AML-193 (cell line): ENCODE results near the gene PRMT7.

Source experiments
- DNase-seq, 2 experiments: peaks; one replicate each; lab custom pipeline; 2025; lab: John Stamatoyannopoulos, UW

PRMT7 gene

DNA sequence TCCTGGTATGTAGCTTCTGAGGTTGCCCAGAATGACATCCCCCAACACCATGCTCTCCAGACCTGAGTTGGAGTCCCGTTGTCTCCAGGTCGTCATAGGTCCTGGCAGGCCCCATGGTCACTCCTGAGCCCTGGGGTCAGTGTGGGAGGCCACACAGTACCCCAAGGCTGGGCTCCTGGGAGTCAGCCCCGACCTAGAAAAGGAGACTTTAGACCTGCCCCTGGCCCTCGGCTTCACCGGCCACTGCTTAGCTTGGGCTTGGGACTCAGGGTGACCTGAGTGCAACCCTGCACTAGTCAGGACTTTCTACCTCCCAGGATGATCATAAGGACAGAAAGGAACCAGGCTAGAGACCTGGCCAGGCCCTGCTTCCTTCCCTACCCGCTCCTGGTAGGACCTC, 65.8 kb downstream of the PRMT7 start:
- no peak for DNase-seq

- DNase-seq = no peak
These were observed 66.4 kb downstream of the PRMT7 start for GRCh38 chr16:68377221-68377620.

DNA sequence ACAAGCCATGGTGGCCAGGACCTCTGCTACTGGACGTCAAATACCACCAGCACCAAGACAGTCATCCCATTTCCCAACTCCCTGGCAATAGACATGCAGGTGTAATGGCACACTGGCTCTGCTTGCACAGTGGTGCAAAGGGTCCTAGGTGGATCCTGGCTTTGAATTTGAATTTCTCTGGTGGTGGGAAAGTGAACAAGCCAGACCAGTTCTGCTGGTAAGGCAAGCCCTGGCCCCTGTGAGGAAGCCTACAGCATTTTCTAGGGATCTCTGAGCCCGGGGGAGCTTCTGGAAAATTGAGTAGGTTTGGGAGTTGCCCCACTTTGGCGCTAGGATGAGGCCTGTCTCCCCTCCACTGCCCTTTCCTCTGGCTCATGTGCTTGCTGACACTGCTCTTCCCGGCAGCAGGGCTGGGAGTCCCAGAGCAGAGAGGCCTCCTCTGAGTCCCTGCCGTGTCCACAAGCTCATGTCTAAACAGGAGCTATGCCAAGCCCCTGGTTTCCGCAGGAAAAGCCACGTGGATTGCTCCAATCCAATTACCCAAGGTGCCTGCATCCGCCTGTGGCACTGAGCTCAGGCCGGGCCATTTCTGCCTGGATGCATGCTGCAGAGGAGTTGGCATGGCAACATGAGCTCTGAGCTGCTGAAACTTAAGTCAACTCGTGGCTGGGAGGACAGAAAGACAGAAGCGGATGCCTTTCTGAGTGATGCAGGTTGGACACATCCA, 67.0 kb downstream of the PRMT7 start:
- no peak for DNase-seq

DNA sequence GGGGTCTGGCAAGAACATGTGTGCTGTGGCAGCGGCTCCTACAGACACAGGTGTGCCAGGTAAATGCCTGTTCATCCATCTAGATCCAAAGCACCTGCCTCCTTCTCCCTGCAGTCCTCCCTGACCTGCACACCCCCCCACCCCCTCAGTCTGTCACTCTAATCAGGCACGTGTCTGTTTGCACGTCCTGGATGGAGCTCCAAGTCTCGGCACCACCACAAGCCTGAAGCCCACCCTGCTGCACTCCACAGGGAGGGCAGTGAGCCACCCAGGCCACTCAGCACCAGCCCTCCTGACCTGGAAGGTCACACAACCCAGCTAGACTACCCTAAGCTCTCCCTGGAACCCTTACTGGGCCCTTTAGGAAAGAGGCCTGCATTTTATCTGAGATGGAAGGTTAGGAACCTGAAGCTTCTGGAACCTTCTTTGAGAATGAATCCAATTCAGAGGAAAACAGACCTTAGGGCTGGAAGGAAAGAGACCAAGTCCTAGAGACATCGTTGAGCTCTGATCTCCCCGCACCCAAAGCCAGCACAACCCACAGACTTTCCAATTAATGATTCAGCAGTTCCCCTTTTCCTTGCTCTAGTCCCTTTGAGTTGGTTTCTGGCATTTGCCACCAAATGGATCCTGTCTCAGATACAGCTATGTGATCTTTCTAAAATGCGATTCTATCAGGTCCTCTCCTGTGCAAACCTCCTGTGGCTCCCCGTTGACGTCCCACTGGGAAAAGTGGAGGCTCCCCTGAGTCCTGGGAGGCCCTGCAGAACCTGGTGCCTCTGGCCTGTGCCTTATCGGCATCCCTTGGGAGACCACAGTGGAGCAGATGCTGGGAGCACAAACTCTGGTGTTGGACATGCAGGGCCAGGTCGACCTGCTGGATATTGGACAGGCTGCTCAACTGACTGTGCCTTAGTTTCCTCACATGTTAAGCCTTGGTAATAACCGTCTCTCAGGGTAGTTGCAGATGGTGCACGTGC, 67.9 kb downstream of the PRMT7 start:
- peak; percentile 6 to 28 for DNase-seq

GRCh38 chr16:68379472-68380347, 68.9 kb downstream of the PRMT7 start:
- DNase-seq = no peak

DNA sequence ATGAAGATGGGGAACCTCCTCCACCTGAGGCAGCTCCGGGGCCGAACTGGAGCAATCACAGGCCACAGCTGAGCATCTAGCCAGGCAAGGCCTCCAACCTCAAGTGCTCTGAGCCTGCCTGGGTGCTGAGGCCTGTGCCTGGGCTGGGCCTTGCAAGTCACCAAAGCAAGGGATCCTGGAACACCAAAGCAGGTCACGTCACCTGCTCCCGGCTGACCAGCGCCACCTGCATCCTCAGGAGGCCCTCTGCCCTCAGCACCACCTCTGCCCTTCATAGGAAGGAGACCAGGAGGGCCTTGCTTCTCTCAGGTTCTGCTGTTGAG, 69.5 kb downstream of the PRMT7 start:
- no peak for DNase-seq

GRCh38 chr16:68380676-68381362, 70.0 kb downstream of the PRMT7 start:
- DNase-seq = no peak

GRCh38 chr16:68381363-68381724, 70.5 kb downstream of the PRMT7 start:
- no peak for DNase-seq

- peak in 1 of 2 experiments; percentile 6 for DNase-seq
These were observed 71.5 kb downstream of the PRMT7 start for GRCh38 chr16:68382296-68382718.

DNA sequence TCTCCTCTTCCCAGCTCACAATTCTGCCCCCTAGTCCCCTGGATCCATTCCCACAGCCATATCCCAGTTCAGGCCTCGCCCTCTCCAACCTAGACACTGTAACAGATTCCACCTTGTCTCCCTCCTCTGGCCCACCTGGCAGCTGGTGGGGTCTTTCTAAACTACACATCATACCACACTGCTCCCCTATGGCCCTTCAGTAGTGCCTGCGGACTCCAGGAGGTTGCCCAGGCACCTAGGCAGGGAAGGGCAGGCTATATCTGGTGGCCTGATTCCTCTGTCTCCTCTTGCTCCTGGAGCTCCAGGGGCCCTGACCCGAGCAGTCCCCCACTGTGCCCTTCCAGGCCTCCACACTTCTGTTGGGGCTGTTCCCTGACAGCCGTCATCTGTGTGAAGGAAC, 73.0 kb downstream of the PRMT7 start:
- DNase-seq = no peak

GRCh38 chr16:68384288-68385161, 73.7 kb downstream of the PRMT7 start:
- no peak for DNase-seq

GRCh38 chr16:68385371-68385770, 74.6 kb downstream of the PRMT7 start:
- DNase-seq = no peak

GRCh38 chr16:68386628-68387027, 75.8 kb downstream of the PRMT7 start:
- DNase-seq = no peak

DNA sequence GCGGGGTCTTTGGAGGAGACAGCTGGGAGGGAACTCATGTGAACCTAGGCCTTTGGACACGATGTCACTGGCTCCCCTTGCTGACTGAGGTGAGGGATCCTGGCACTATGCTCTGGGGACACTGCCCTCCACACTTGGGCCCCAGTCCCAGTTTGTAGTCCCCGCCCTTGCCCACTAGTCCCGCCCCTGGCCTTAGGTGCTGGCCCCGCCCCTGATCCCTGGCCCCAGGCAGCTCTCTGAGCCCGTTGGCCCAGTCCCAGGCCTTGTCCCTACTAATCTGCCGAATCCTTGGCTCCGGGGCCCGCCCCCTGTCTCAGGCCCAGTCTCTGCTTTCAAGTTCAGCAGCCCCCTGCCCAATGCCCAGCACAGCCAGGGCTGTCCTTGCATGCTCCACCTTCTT, 76.5 kb downstream of the PRMT7 start:
- DNase-seq = no peak

DNA sequence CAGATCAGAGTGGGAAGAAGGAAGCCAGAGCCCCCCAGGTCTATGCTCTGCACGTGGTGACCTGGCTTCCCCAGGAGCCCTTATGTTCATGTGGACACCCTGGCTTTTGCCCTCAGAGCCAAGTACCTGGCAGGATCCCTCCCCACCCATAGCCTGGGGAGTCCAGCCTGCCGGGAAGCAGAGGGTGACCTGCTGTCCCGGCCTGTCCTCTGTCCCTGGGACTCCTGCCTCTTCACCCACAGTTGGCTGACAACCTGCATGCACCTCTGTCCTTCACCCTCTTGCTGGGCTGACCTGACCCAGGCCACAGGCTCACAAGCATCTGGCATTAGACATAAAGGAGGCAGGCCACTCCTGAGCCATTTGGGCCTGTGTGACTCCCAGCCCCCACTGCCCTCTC, 77.3 kb downstream of the PRMT7 start:
- DNase-seq = no peak

GRCh38 chr16:68389006-68389405, 78.2 kb downstream of the PRMT7 start:
- DNase-seq = no peak

DNA sequence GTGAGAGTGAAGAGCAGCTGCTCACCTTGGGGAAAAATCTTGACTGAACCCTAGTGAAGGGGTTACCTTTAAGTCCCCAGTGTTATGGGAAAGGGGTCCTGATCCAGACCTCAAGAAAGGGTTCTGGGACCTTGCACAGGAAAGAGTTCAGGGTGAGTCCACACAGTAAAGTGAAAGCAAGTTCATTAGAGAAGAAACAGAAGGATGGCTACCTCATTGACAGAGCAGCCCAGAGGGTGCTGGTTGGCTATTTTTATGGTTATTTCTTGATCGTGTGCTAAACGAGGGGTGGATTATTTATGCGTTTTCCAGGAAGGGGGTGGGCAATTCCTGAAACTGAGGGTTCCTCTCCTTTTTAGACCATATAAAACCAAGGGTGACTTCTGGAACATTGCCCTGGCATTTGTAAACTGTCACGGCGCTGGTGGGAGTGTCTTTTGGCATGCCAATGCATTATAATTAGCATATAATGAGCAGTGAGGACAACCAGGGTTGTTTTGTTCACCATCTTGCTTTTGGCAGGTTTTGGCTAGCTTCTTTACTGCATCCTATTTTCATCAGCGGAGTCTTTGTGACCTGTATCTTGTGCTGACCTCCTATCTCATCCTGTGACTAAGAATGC, 79.0 kb downstream of the PRMT7 start:
- no peak for DNase-seq

DNA sequence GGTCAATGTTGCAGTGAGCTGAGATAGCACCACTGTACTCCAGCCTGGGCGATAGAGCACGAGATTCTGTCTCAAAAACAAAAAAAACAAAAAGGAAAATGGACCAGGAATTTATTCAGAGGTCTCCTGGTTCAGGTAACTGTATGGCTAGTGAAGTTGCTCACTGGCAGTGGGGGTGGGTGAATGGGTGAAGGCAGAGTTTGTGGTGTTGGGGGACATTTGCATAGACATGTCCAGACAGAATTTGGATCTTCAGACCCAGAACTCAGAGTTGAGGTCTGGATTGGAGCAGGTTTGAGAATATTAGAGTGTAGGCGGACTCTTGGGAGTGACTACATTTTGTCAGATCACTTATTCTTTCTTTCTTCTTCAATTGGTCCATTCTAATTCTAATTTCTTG, 82.5 kb downstream of the PRMT7 start:
- no peak for DNase-seq

DNA sequence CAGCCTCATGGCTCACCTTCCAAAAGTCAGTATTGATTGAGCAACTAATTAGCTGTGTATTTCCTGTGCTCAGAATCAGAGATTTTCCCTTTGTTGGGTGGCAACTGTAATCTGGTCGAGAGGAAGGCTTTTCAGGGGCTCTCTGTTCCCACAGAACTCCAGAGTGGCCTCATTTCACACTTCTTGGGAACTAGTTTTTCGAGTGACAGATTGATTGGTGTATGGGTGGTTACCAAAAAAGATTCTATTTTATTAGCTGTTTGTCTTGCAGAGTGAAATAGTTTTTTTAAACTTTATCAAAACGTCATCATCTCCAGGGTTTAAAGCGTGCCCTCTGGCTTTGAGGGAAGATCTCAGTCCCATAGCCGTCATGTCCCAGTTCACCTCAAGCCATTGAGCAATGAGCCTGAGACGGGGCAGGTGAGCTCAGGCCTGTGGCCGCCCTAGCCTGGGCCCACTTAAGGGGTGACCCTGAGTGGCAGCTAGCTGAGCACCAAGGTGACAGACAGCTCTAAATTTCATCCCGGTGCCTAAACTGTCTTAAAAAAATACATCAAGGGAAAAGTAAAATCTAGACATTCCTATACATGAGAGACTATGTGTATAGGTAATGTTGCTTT, 84.5 kb downstream of the PRMT7 start:
- DNase-seq = no peak

DNA sequence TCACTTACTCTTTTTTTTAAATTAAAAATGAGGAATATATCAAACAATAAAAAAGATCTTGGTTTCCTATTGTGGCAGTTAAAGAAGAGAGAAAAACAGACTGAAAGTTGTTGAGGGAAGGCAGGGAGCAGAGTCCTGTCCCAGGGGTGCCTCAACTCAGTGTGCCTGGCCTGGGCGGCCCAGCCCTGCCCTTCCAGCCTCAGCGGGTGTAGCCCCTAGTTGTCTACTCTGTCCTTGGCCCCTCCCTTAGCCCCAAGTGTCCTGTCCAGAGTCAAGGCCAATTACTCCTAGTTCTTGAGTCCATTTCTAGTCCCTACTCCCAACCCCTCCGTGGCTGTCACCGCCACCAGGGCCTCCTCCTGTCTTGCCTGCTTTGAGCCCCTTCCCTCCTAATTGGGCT, 85.0 kb downstream of the PRMT7 start:
- DNase-seq = no peak
